Activated CD4-positive, alpha-beta memory T cell treated with anti-CD3 and anti-CD28 coated beads for 36 hours (primary cell): Measurements from ENCODE around the gene MXI1. TPM values are rescaled to one million over a fixed set of nuclear protein-coding genes. Genes with fewer than 3 reads are reported as not detected.
A peak's percentile ranks its signal among the peaks of the same experiment; 100 is the strongest.

Experiments
- CTCF ChIA-PET: fragments of 350-600 bp; sonication (Branson Sonifier 250); formaldehyde crosslinking; loops from one replicate; lab custom pipeline; 2021; ENCODE audit warnings: antibody characterized with exemption, inconsistent platforms; lab: Charles Lee
- POLR2A ChIA-PET: fragments of 350-600 bp; sonication (Branson Sonifier 250); formaldehyde crosslinking; loops from one replicate; lab custom pipeline; 2021; ENCODE audit warnings: antibody characterized with exemption; lab: Charles Lee
- DNase-seq: peaks from one replicate; pipeline ENCODE4 v3.0.0-alpha.2; 2020
- H3K27ac Mint-ChIP-seq: one replicate; pipeline ENCODE4 v1.8.0; 2021; ENCODE audit warnings: mixed read lengths
- H3K27me3 Mint-ChIP-seq: one replicate; pipeline ENCODE4 v1.8.0; 2021; ENCODE audit warnings: mixed read lengths
- H3K36me3 Mint-ChIP-seq: one replicate; pipeline ENCODE4 v1.8.0; 2021; ENCODE audit warnings: mixed read lengths
- H3K4me1 Mint-ChIP-seq: one replicate; pipeline ENCODE4 v1.8.0; 2021; ENCODE audit warnings: low read depth, mixed read lengths
- H3K4me3 Mint-ChIP-seq: one replicate; pipeline ENCODE4 v1.8.0; 2021; ENCODE audit warnings: mild to moderate bottlenecking, mixed read lengths
- H3K9me3 Mint-ChIP-seq: one replicate; pipeline ENCODE4 v1.8.0; 2021; ENCODE audit warnings: mixed read lengths
- intact Hi-C: fragments of 100-400 bp; cut with micrococcal nuclease; formaldehyde crosslinking; loops from one replicate; pipeline ENCODE4 v1.15.1; 2023
- total RNA-seq, 2 experiments: library from RNA; stranded (reverse); gene quantifications; one replicate each; pipeline ENCODE4 v1.2.3, GENCODE V29; 2021

The MXI1 gene
- total RNA-seq, 2 experiments from 2014 or later: 29.3 to 33.1 TPM

GRCh38 chr10:110218632-110219031 is 11.2 kb downstream of the MXI1 start:
- Mint-ChIP-seq H3K9me3 (no peaks in the 10 kb centered on the region), H3K27me3 (no peaks in the 10 kb centered on the region), H3K36me3 (no peaks in the 10 kb centered on the region), H3K4me3 (no peak overlapping the region), H3K4me1 (peaks cover 47% of the 10 kb centered on the region), H3K27ac (no peak overlapping the region)
- ChIA-PET POLR2A (interaction anchor here (10.2 kb wide), 1 partner anchor 8 kb away, joined by 187 read pairs; the partner anchor contains the start of gene MXI1), CTCF (interaction anchor here (12.4 kb wide), 1 partner anchor 9 kb away, joined by 197 read pairs; the partner anchor contains the start of gene MXI1)
- intact Hi-C loops: no loop called here
- peak; percentile 36 for DNase-seq

DNA sequence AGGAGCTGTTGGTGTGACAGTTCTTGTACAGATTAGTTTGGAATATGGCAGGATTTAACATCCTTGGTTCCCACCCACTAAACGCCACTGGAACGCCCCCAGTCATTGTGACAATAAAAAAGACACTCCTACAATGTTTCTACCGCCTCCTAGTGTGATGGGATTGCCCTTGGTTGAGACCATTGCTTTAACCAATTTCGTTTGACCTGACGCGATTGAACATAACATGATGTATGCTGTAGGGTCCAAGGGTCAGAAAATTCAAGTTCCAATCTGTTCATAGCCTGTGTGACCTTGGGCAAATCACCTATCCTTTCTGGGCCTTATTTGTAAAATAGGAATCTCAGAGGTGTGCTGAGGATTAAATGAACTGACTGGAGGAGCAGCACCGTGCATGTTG is 12.5 kb downstream of the MXI1 start:
- POLR2A ChIA-PET: interaction anchor here (10.2 kb wide), 1 partner anchor 10 kb away, joined by 187 read pairs; the partner anchor contains the start of gene MXI1
- Mint-ChIP-seq H3K4me1 (peaks cover 39% of the 10 kb centered on the region), H3K9me3 (no peaks in the 10 kb centered on the region), H3K27ac (no peak overlapping the region), H3K27me3 (no peaks in the 10 kb centered on the region), H3K36me3 (no peaks in the 10 kb centered on the region), H3K4me3 (no peak overlapping the region)
- no peak for DNase-seq
- intact Hi-C loops: no loop called here
- CTCF ChIA-PET: interaction anchor here (0.5 to 12.4 kb wide), 3 partner anchors 10 to 82 kb away, joined by 4 to 197 read pairs (median 13); partner anchors contain the start of gene MXI1

DNA sequence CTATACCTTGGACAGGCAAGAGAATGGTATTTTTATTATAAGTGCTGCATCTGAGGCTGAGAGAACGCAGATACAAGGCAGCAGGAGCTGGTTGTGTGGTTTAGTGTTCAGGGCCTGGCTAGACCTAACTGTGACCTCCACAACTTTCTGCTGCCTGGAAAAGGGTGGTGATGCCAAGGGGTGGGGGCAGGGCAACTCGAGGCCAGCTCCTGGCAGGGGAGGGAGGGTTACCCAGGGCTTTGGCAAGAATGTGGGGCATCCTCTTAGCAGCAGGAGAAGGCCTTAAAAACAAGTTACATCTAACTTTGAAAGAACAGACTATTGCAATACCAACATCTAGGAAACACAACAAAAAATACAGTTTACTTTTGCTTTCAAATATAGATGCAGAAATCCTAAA is 13.0 kb downstream of the MXI1 start:
- no peak for DNase-seq
- H3K36me3 Mint-ChIP-seq: no peaks in the 10 kb centered on the region
- ChIA-PET POLR2A (interaction anchor here (1.3 to 10.2 kb wide), 2 partner anchors 10 to 69 kb away, joined by 4 to 187 read pairs; partner anchors contain the start of gene MXI1), CTCF (interaction anchor here (2.7 to 12.4 kb wide), 2 partner anchors 11 to 83 kb away, joined by 13 to 197 read pairs; partner anchors contain the start of gene MXI1)
- H3K27ac Mint-ChIP-seq: no peak overlapping the region
- H3K9me3 Mint-ChIP-seq: no peaks in the 10 kb centered on the region
- no peak overlapping the region for H3K4me3 Mint-ChIP-seq
- peaks cover 41% of the 10 kb centered on the region for H3K4me1 Mint-ChIP-seq
- H3K27me3 Mint-ChIP-seq: no peaks in the 10 kb centered on the region
- intact Hi-C loops: no loop called here

DNA sequence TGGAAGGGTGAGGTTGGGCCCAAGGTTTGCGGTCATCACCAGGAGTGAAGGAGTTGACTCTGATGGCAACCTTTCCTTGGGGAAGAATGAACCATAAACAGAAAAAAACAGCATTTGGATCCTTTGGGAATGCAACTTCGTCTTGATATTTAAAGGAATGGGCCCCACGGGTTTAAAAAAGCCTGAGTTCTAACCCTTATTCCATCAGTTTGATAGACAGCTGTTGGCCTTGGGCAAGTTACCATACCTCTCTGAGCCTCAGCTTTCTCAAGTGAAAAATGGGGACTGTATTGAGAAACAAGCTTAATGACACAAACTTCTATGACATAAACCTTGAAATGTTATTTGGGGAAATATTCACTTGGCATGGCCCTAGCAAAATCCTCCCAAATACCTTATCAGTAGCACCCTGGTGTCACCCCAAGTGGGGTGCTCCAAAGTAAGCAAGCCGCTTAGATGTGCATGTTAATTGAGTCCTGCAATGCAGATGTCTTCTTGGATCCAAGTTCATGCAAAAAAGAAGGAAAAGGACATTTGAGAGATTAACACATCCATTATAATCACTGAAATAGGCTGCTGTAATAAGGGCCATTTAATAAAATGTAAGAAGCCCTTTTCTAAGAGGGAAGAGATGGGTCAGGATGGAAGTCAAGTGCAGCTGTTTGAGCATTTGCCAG is 13.8 kb downstream of the MXI1 start:
- H3K36me3 Mint-ChIP-seq: no peaks in the 10 kb centered on the region
- peaks cover 36% of the 10 kb centered on the region for H3K4me1 Mint-ChIP-seq
- ChIA-PET POLR2A (interaction anchor here (0.8 to 10.2 kb wide), 6 partner anchors 11 to 211 kb away, joined by 3 to 187 read pairs (median 3); partner anchors contain the start of gene MXI1), CTCF (interaction anchor here (0.6 to 12.4 kb wide), 6 partner anchors 12 to 216 kb away, joined by 3 to 197 read pairs (median 4); partner anchors contain the start of gene MXI1)
- DNase-seq: no peak
- no peaks in the 10 kb centered on the region for H3K9me3 Mint-ChIP-seq
- no peaks in the 10 kb centered on the region for H3K27me3 Mint-ChIP-seq
- peak overlapping the region; percentile 82 for H3K27ac Mint-ChIP-seq
- peak overlapping the region; percentile 75 for H3K4me3 Mint-ChIP-seq
- intact Hi-C loops: no loop called here

DNA sequence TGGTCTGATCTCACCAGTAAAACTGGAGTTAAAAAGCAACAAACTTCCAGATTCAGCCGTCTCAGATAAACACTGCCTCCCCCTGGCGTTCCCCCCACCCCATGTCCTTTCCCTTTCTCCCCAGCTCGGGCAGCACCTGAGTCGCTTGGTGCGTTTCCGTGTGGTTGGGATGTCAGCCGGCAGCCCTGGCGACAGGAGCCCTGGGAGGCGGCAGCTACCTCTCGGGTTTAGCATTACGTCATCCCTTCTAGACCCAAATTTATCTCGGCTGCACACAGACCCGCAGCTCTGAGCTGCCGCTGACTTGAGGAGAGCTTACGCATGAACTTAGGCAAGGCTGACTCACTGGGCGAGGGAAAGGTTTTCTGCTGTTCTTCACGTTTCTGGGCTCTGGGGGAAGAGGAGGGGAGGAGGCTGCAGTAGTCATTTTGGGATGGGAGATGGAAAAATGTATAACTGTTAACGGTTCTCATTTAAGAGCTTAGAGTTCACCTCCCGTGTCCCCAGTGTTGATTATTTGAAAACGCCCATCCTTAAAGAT is 14.4 kb downstream of the MXI1 start:
- peaks cover 36% of the 10 kb centered on the region for H3K4me1 Mint-ChIP-seq
- H3K36me3 Mint-ChIP-seq: no peaks in the 10 kb centered on the region
- ChIA-PET POLR2A (interaction anchor here (0.8 to 10.2 kb wide), 6 partner anchors 12 to 212 kb away, joined by 3 to 187 read pairs (median 3); partner anchors contain the start of gene MXI1), CTCF (interaction anchor here (0.9 to 12.4 kb wide), 5 partner anchors 12 to 84 kb away, joined by 3 to 197 read pairs (median 6); partner anchors contain the start of gene MXI1)
- peak overlapping the region; percentile 75 for H3K4me3 Mint-ChIP-seq
- peak overlapping the region; percentile 82 for H3K27ac Mint-ChIP-seq
- intact Hi-C loops: loop anchor here (1.0 kb wide), 1 partner anchor 10 kb away; no protein-coding TSS in a partner anchor
- peak; percentile 91 for DNase-seq
- H3K27me3 Mint-ChIP-seq: no peaks in the 10 kb centered on the region
- no peaks in the 10 kb centered on the region for H3K9me3 Mint-ChIP-seq

DNA sequence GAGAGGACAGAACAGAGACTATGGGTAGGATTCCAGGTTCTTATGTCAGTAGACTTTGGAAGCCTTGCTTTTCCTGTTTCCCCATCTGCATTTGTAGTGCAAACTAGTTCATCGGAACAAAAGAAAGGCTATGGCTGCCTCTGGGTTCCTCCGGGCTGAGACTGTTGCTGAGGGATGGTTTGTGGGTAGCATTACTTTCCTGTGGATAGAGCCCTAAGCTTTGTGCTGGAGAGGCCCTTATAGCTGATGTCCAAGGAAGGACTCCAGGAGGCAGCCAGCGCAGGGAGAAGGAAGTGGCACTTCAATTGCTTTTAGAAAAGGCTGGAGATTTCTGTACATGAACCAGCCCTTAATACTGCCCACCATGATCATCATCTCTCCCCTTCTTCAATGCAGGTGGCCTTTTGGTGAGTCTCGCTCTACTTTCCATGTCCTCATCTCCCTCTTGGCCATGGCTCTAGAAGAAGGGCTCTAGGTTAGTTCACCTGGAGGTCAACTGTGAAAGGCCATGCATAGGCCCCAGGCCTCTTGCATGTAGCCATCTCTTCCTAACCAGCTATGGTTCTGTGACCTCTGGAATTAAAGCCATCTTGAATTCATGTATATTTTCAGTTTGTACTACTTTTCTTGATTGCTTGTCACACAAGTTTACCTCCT is 15.4 kb downstream of the MXI1 start:
- no peak for DNase-seq
- H3K9me3 Mint-ChIP-seq: no peaks in the 10 kb centered on the region
- peak overlapping the region; percentile 75 for H3K4me3 Mint-ChIP-seq
- no peaks in the 10 kb centered on the region for H3K36me3 Mint-ChIP-seq
- ChIA-PET POLR2A (interaction anchor here (10.2 kb wide), 1 partner anchor 13 kb away, joined by 187 read pairs; the partner anchor contains the start of gene MXI1), CTCF (interaction anchor here (2.6 to 12.4 kb wide), 3 partner anchors 13 to 85 kb away, joined by 6 to 197 read pairs (median 13); partner anchors contain the start of gene MXI1)
- intact Hi-C loops: loop anchor here (1.0 kb wide), 1 partner anchor 11 kb away; no protein-coding TSS in a partner anchor
- no peaks in the 10 kb centered on the region for H3K27me3 Mint-ChIP-seq
- peak overlapping the region; percentile 82 for H3K27ac Mint-ChIP-seq
- peaks cover 42% of the 10 kb centered on the region for H3K4me1 Mint-ChIP-seq

DNA sequence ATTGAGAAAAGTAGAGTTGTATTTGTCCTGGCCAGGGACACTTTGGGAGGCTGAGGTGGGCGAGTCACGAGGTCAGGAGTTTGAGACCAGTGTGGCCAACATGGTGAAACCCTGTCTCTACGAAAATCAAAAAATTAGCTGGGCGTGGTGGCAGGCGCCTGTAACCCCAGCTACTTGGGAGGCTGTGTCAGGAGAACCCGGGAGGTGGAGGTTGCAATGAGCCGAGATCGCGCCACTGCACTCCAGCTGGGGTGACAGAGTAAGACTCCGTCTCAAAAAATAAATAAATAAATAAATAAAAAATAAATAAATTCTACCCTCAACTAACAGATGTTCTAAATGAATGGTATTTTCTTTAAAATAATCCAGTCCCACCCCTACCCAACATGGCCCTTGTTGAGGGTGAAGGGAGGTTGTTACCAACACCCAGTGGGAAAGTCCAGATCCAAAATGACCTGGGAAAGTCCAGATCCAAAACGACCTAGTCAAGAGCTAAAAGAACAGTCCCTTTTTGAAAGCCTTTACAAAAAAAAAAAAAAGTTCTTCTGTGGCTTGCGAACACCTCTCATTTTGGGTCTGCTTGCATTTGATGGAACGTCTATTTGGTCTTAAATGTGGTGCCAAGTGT is 16.0 kb downstream of the MXI1 start:
- CTCF ChIA-PET: interaction anchor here (1.3 to 12.4 kb wide), 3 partner anchors 14 to 83 kb away, joined by 4 to 197 read pairs (median 6); partner anchors contain the start of gene MXI1
- peaks cover 43% of the 10 kb centered on the region for H3K4me1 Mint-ChIP-seq
- no peak for DNase-seq
- intact Hi-C loops: no loop called here
- H3K36me3 Mint-ChIP-seq: peaks cover under 1% of the 10 kb centered on the region
- POLR2A ChIA-PET: interaction anchor here (10.2 kb wide), 1 partner anchor 13 kb away, joined by 187 read pairs; the partner anchor contains the start of gene MXI1
- H3K27ac Mint-ChIP-seq: no peak overlapping the region
- no peak overlapping the region for H3K4me3 Mint-ChIP-seq
- H3K9me3 Mint-ChIP-seq: no peaks in the 10 kb centered on the region
- H3K27me3 Mint-ChIP-seq: no peaks in the 10 kb centered on the region

DNA sequence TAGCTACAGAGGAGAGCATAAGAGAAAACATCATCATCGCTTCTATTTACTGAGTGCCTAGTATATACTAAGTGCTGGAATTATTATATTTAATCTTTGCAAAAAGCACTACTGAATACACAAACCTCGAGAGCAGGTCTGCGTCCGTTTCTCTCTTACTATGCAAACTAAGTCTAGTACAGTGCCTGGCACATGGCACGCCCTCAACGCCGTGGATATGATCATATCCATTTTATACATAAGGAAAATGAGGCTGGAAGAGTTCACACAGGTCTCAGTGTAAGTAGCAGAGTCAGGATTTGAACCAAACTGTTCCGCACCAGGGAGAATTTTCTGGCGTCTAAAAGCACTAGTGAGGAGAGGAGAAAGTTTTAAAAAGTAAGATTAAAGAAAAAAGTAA is 17.6 kb downstream of the MXI1 start:
- Mint-ChIP-seq H3K27me3 (no peaks in the 10 kb centered on the region), H3K9me3 (no peaks in the 10 kb centered on the region), H3K4me1 (peaks cover 43% of the 10 kb centered on the region), H3K27ac (peak overlapping the region; percentile 79), H3K4me3 (peak overlapping the region; percentile 82), H3K36me3 (peaks cover 6% of the 10 kb centered on the region)
- intact Hi-C loops: loop anchor here (1.0 to 5.0 kb wide), 4 partner anchors 88 to 303 kb away; partner anchors contain the start of genes ADD3 and XPNPEP1
- ChIA-PET CTCF (interaction anchor here (0.7 to 12.4 kb wide), 5 partner anchors 15 to 341 kb away, joined by 4 to 197 read pairs (median 4); partner anchors contain the start of gene MXI1), POLR2A (interaction anchor here (10.2 kb wide), 1 partner anchor 15 kb away, joined by 187 read pairs; the partner anchor contains the start of gene MXI1)
- DNase-seq: no peak

GRCh38 chr10:110225441-110225755 is 18.0 kb downstream of the MXI1 start:
- H3K27me3 Mint-ChIP-seq: no peaks in the 10 kb centered on the region
- intact Hi-C loops: loop anchor here (1.0 to 5.0 kb wide), 4 partner anchors 88 to 303 kb away; partner anchors contain the start of genes ADD3 and XPNPEP1
- ChIA-PET CTCF (interaction anchor here (0.9 to 12.4 kb wide), 4 partner anchors 16 to 54 kb away, joined by 4 to 197 read pairs (median 4); partner anchors contain the start of gene MXI1), POLR2A (interaction anchor here (10.2 kb wide), 1 partner anchor 15 kb away, joined by 187 read pairs; the partner anchor contains the start of gene MXI1)
- peaks cover 46% of the 10 kb centered on the region for H3K4me1 Mint-ChIP-seq
- H3K9me3 Mint-ChIP-seq: no peaks in the 10 kb centered on the region
- DNase-seq: no peak
- H3K4me3 Mint-ChIP-seq: peak overlapping the region; percentile 82
- peaks cover 9% of the 10 kb centered on the region for H3K36me3 Mint-ChIP-seq
- H3K27ac Mint-ChIP-seq: peak overlapping the region; percentile 79

GRCh38 chr10:110225756-110226542 is 18.5 kb downstream of the MXI1 start:
- peak overlapping the region; percentile 98 for H3K4me3 Mint-ChIP-seq
- POLR2A ChIA-PET: interaction anchor here (10.2 kb wide), 1 partner anchor 16 kb away, joined by 187 read pairs; the partner anchor contains the start of gene MXI1
- intact Hi-C loops: loop anchor here (1.0 to 5.0 kb wide), 10 partner anchors 15 to 341 kb away; partner anchors contain the start of genes ADD3, DUSP5, SMC3 and XPNPEP1
- CTCF ChIA-PET: interaction anchor here (1.0 to 12.4 kb wide), 4 partner anchors 16 to 80 kb away, joined by 3 to 197 read pairs (median 4); partner anchors contain the start of gene MXI1
- H3K4me1 Mint-ChIP-seq: peaks cover 41% of the 10 kb centered on the region
- H3K27ac Mint-ChIP-seq: peak overlapping the region; percentile 96
- peaks cover 9% of the 10 kb centered on the region for H3K36me3 Mint-ChIP-seq
- H3K27me3 Mint-ChIP-seq: no peaks in the 10 kb centered on the region
- DNase-seq: peak; percentile 92
- H3K9me3 Mint-ChIP-seq: no peaks in the 10 kb centered on the region
